ENCODE results near the gene FADS2.

FADS2 gene

DNA sequence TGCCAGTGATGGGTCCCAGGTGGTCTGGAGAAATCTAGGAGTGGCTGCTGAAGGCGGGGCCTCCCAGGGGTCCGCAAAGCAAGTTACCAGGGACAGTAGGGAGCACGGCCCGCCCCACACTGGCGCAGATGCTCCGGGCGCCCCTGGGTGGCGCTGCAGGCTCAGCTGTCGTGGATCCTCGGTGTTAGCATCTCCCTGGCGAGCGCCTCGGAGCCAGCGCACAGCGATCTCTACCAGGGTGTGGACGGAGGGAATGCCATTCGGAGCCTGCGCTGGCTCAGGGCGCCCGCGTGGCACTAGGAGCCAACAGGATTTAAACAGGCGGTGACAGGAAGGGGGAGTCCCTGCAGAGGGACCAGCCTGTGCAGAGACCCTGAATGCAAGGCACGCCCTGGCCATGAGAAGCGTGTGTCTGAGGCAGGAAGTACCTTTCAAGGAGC is 43.1 kb downstream of the FADS2 start:
- Mint-ChIP-seq H3K36me3 (ENCODE audit: low read depth) (no peaks in the 10 kb centered on the region), H3K9me3 (no peaks in the 10 kb centered on the region), H3K4me1 (peaks cover 11% of the 10 kb centered on the region), H3K27ac (peak overlapping the region; percentile 17 to 63 (median 59)), H3K27me3 (ENCODE audit: low read depth) (peaks cover 6% of the 10 kb centered on the region), H3K4me3 (peak overlapping the region; percentile 45 to 73 (median 71))
- TF ChIP-seq, protein P1, sequence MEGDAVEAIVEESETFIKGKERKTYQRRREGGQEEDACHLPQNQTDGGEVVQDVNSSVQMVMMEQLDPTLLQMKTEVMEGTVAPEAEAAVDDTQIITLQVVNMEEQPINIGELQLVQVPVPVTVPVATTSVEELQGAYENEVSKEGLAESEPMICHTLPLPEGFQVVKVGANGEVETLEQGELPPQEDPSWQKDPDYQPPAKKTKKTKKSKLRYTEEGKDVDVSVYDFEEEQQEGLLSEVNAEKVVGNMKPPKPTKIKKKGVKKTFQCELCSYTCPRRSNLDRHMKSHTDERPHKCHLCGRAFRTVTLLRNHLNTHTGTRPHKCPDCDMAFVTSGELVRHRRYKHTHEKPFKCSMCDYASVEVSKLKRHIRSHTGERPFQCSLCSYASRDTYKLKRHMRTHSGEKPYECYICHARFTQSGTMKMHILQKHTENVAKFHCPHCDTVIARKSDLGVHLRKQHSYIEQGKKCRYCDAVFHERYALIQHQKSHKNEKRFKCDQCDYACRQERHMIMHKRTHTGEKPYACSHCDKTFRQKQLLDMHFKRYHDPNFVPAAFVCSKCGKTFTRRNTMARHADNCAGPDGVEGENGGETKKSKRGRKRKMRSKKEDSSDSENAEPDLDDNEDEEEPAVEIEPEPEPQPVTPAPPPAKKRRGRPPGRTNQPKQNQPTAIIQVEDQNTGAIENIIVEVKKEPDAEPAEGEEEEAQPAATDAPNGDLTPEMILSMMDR (IDR thresholded peaks at IDR 0.05; ENCODE audit: unreplicated experiment in 3 of 3) = peak; percentile 88 to 93 (median 91)

DNA sequence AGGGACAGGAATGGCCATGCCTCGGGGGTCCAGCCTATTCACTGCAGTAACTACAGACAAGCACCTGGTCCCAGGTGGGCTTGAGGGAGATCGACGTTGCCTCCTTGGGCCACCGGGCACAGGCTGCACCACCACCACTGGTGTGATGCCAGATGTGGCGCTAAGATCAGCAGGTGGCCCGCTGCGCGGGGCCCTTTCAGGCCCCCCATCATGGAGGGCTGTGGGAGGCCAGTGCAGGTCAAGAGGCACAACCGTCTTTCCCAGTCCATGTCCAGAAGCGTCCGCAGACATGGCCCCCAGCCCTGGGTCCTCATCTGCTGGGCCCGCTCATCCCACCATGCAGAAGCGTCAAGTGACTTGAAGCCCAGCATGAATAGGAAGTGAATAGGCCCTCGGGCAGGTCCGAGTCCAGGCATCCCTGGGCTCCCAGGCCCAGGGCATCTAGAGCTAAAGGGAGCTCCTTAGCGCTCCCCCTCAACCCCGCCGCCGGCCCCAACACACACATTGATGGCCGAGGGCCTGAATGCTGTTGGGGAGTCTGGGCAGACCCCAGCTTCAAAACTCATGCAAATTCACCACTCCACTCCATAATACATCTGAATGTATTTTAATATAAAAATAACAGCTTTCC is 45.0 kb downstream of the FADS2 start:
- Mint-ChIP-seq H3K27ac (no peak overlapping the region), H3K4me1 (peaks cover 11% of the 10 kb centered on the region), H3K4me3 (no peak overlapping the region), H3K27me3 (ENCODE audit: low read depth) (peaks cover 6% of the 10 kb centered on the region), H3K36me3 (ENCODE audit: low read depth) (no peaks in the 10 kb centered on the region), H3K9me3 (no peaks in the 10 kb centered on the region)
- TF ChIP-seq, protein P1 (IDR thresholded peaks at IDR 0.05; ENCODE audit: unreplicated experiment in 3 of 3) = no peak

GRCh38 chr11:61873588-61874376 is 45.7 kb downstream of the FADS2 start:
- Mint-ChIP-seq H3K4me3 (no peak overlapping the region), H3K4me1 (peaks cover 11% of the 10 kb centered on the region), H3K9me3 (no peaks in the 10 kb centered on the region), H3K27me3 (ENCODE audit: low read depth) (peaks cover 6% of the 10 kb centered on the region), H3K36me3 (ENCODE audit: low read depth) (no peaks in the 10 kb centered on the region), H3K27ac (no peak overlapping the region)
- TF ChIP-seq, protein P1 (IDR thresholded peaks at IDR 0.05; ENCODE audit: unreplicated experiment in 3 of 3) = no peak

DNA sequence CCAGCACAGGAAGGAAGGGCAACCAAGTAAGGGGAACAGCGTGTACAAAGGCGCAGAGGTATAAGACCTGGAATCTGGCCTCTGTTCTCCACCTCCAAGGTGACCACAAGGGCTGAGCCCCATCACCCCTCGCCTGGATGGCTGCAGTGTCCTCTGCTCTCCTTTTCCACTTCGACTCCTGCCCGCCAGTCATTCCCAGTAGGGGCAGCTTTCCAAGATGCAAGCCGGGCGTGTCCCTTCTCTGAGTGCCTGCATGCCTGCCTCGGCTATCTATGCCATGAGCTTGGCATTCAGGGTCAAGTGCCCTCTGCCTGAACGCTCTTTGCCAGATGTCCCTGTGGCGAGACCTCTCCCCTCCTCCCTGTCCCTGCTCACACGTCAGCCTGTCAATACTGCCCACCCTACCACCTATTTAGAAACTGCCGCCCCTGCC is 46.3 kb downstream of the FADS2 start:
- peaks cover 6% of the 10 kb centered on the region for H3K27me3 Mint-ChIP-seq (ENCODE audit: low read depth)
- no peaks in the 10 kb centered on the region for H3K9me3 Mint-ChIP-seq
- peaks cover 11% of the 10 kb centered on the region for H3K4me1 Mint-ChIP-seq
- H3K4me3 Mint-ChIP-seq = no peak overlapping the region
- no peaks in the 10 kb centered on the region for H3K36me3 Mint-ChIP-seq (ENCODE audit: low read depth)
- TF ChIP-seq, protein P1 (IDR thresholded peaks at IDR 0.05; ENCODE audit: unreplicated experiment in 3 of 3) = no peak
- no peak overlapping the region for H3K27ac Mint-ChIP-seq

GRCh38 chr11:61874853-61875252 is 46.8 kb downstream of the FADS2 start:
- Mint-ChIP-seq H3K4me3 (no peak overlapping the region), H3K27ac (no peak overlapping the region), H3K36me3 (ENCODE audit: low read depth) (no peaks in the 10 kb centered on the region), H3K27me3 (ENCODE audit: low read depth) (peaks cover 3% of the 10 kb centered on the region), H3K9me3 (no peaks in the 10 kb centered on the region), H3K4me1 (peaks cover 11% of the 10 kb centered on the region)
- TF ChIP-seq, protein P1 (IDR thresholded peaks at IDR 0.05; ENCODE audit: unreplicated experiment in 3 of 3) = no peak

Data from nephron (organoid).